Mesenchymal stem cell (in vitro differentiated cells and primary cell): ENCODE data around the gene RIMKLB.

Experiments
- DNase-seq: peaks from one replicate; pipeline ENCODE4 v3.0.0-alpha.2; 2013
- H2AFZ ChIP-seq: one replicate; pipeline ENCODE4 v1.6.1; 2013; ENCODE audit warnings: low read depth, mild to moderate bottlenecking, control low read depth, inconsistent platforms, low read length, moderate library complexity
- H2AK5ac ChIP-seq: 2 replicates; pipeline ENCODE4 v1.6.1; 2013; ENCODE audit warnings: low read length, moderate library complexity, mild to moderate bottlenecking, inconsistent platforms; ENCODE audit not compliant: severe bottlenecking
- H2BK120ac ChIP-seq: one replicate; pipeline ENCODE4 v1.6.1; 2013; ENCODE audit warnings: low read depth, mild to moderate bottlenecking, inconsistent platforms, low read length, moderate library complexity
- H2BK12ac ChIP-seq, 2 experiments: one replicate each; pipeline ENCODE4 v1.6.1; 2013; ENCODE audit warnings: inconsistent platforms in 2 of 2, low read length in 2 of 2, mild to moderate bottlenecking in 2 of 2, moderate library complexity in 2 of 2, control low read depth in 1 of 2
- H2BK15ac ChIP-seq: one replicate; pipeline ENCODE4 v1.6.1; 2013; ENCODE audit warnings: mild to moderate bottlenecking, low read depth, inconsistent platforms; ENCODE audit not compliant: poor library complexity, severe bottlenecking
- H2BK5ac ChIP-seq: 2 replicates; pipeline ENCODE4 v1.6.1; 2013; ENCODE audit warnings: low read depth, mild to moderate bottlenecking, low read length, control low read depth, inconsistent platforms; ENCODE audit not compliant: poor library complexity, severe bottlenecking
- H3K14ac ChIP-seq, 2 experiments: one replicate each; pipeline ENCODE4 v1.6.1; 2013; ENCODE audit warnings: inconsistent platforms in 2 of 2, low read length in 2 of 2, control low read depth in 1 of 2, mild to moderate bottlenecking in 1 of 2, moderate library complexity in 1 of 2
- H3K18ac ChIP-seq, 2 experiments: one replicate each; pipeline ENCODE4 v1.6.1; 2013; ENCODE audit warnings: inconsistent platforms in 2 of 2, low read length in 2 of 2, control low read depth in 1 of 2, low read depth in 1 of 2, mild to moderate bottlenecking in 1 of 2
- H3K23ac ChIP-seq, 2 experiments: one replicate each; pipeline ENCODE4 v1.6.1; 2013; ENCODE audit warnings: inconsistent platforms in 2 of 2, low read length in 2 of 2, mild to moderate bottlenecking in 2 of 2, moderate library complexity in 2 of 2, control low read depth in 1 of 2
- H3K27ac ChIP-seq: 2 replicates; pipeline ENCODE4 v1.5.1; 2013; ENCODE audit warnings: mild to moderate bottlenecking, moderate library complexity, low read length, control low read depth, inconsistent platforms; ENCODE audit not compliant: poor library complexity, severe bottlenecking
- H3K27me3 ChIP-seq, 2 experiments: 2 replicates each; pipeline versions ENCODE4 v1.6.1 to v1.7.0; 2013; ENCODE audit warnings: low read length in 2 of 2, mild to moderate bottlenecking in 2 of 2, moderate library complexity in 2 of 2, control low read depth in 1 of 2, inconsistent platforms in 1 of 2; ENCODE audit not compliant: control insufficient read depth in 1 of 2, insufficient read depth in 1 of 2
- H3K36me3 ChIP-seq, 2 experiments: 2 replicates each; pipeline versions ENCODE4 v1.6.1 to v1.7.0; 2013; ENCODE audit warnings: low read length in 2 of 2, control low read depth in 1 of 2, inconsistent platforms in 1 of 2, low read depth in 1 of 2, mild to moderate bottlenecking in 1 of 2; ENCODE audit not compliant: insufficient read depth in 2 of 2, control insufficient read depth in 1 of 2
- H3K4ac ChIP-seq, 2 experiments: one replicate each; pipeline ENCODE4 v1.6.1; 2013; ENCODE audit warnings: inconsistent platforms in 2 of 2, low read length in 2 of 2, mild to moderate bottlenecking in 2 of 2, moderate library complexity in 2 of 2, control low read depth in 1 of 2, low read depth in 1 of 2
- H3K4me1 ChIP-seq: 2 replicates; pipeline ENCODE4 v1.6.1; 2013; ENCODE audit warnings: low read depth, low read length, control low read depth; ENCODE audit not compliant: control insufficient read depth, insufficient read depth
- H3K4me2 ChIP-seq: 2 replicates; pipeline ENCODE4 v1.6.1; 2013; ENCODE audit warnings: low read length, mild to moderate bottlenecking, inconsistent platforms; ENCODE audit not compliant: poor library complexity, severe bottlenecking
- H3K4me3 ChIP-seq, 2 experiments: 2 replicates each; pipeline versions ENCODE4 v1.5.1 to v1.7.0; 2013; ENCODE audit warnings: low read length in 2 of 2, mild to moderate bottlenecking in 2 of 2, control low read depth in 1 of 2, low read depth in 1 of 2; ENCODE audit not compliant: insufficient read depth in 1 of 2
- H3K79me1 ChIP-seq: replicated peaks from 2 replicates; pipeline ENCODE4 v1.6.1; 2013; ENCODE audit warnings: mild to moderate bottlenecking, control low read depth, low read length, inconsistent platforms; ENCODE audit not compliant: poor library complexity, severe bottlenecking
- H3K9ac ChIP-seq: 2 replicates; pipeline ENCODE4 v1.7.0; 2013; ENCODE audit warnings: mild to moderate bottlenecking, low read length, moderate library complexity
- H3K9me3 ChIP-seq: 2 replicates; pipeline ENCODE4 v1.7.0; 2013; ENCODE audit warnings: mild to moderate bottlenecking, low read length; ENCODE audit not compliant: control insufficient read depth
- H4K8ac ChIP-seq: one replicate; pipeline ENCODE4 v1.6.1; 2013; ENCODE audit warnings: inconsistent platforms, mild to moderate bottlenecking, low read length, moderate library complexity
- H4K91ac ChIP-seq: one replicate; pipeline ENCODE4 v1.6.1; 2013; ENCODE audit warnings: mild to moderate bottlenecking, low read length, inconsistent platforms
- WGBS: methylation state at CpG from one replicate; pipeline ENCODE4 v1.1.7; 2013; ENCODE audit warnings: mixed read lengths; 5-methylcytosine and 5-hydroxymethylcytosine counted together

Gene RIMKLB

GRCh38 chr12:8822298-8822697 is 124.5 kb downstream of the RIMKLB start, which contains the start of gene A2ML1:
Gene A2ML1 (plus strand): TSS chr12:8822621. CDS start chr12:8822652, 31 bp downstream.
- H3K9me3 ChIP-seq, result peaks cover 2% of the 10 kb centered on the region
- H3K4me2 ChIP-seq, result no peak within 1 kb of the TSS
- H4K8ac ChIP-seq, result no peak within 1 kb of the TSS
- DNase-seq, result no peak
- H3K4me3 ChIP-seq, result no peak within 1 kb of the TSS
- H3K27ac ChIP-seq, result no peak within 1 kb of the TSS
- no peak within 1 kb of the TSS for H3K9ac ChIP-seq
- no peak within 1 kb of the TSS for H4K91ac ChIP-seq
- no peak within 1 kb of the TSS for H2BK120ac ChIP-seq
- H2BK15ac ChIP-seq, result no peak within 1 kb of the TSS
- H3K79me1 ChIP-seq, result no peaks in the 10 kb centered on the region
- H3K23ac ChIP-seq, result no peak within 1 kb of the TSS
- peak within 1 kb of the TSS in 1 of 2 experiments; percentile 74 for H3K14ac ChIP-seq
- H2AFZ ChIP-seq, result no peak within 1 kb of the TSS
- H2BK12ac ChIP-seq, result no peak within 1 kb of the TSS
- H3K36me3 ChIP-seq, result no peaks in the 10 kb centered on the region
- H2BK5ac ChIP-seq, result no peak within 1 kb of the TSS
- no peaks in the 10 kb centered on the region for H3K27me3 ChIP-seq
- 100% methylated on average over 3 of the region's 3 CpGs for WGBS
- no peak within 1 kb of the TSS for H2AK5ac ChIP-seq
- no peaks in the 10 kb centered on the region for H3K4me1 ChIP-seq
- H3K18ac ChIP-seq, result no peak within 1 kb of the TSS
- H3K4ac ChIP-seq, result no peak within 1 kb of the TSS

DNA sequence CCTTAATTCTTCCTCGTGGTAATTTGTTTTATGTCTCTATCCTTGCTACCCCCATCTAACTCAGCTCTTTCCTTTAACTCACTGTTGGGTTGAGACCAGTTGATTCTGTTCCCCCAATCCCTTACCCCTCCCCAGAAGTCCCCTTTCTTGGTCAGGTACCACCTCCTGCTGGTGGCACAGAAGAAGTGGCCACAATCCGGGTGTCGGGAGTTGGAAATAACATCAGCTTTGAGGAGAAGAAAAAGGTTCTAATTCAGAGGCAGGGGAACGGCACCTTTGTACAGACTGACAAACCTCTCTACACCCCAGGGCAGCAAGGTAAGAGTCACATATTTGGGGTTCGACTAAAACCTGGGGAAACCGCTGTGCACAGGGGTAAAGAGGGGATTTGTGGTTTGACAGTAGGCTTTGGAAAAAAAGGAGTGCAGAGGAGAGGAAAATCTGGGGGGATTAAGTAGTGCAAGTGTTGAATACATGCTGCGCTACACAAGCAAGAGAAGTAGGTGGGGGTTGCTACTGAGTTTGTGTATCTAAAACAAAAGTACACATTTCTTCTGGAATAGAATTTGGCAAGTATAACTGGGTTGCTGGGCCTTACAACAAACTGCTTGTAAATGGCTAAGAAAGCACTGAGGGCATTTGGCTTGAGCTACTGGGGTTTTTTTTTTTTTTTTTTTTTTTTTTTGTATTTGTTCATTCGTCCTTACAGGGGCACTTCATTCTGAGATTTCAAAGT is 125.9 kb downstream of the RIMKLB start:
- Histone ChIP-seq H3K4me1 (no peaks in the 10 kb centered on the region), H3K9ac (no peak overlapping the region), H3K4me3 (no peak overlapping the region), H3K4ac (no peak overlapping the region), H3K27ac (no peak overlapping the region), H2BK12ac (no peak overlapping the region), H3K14ac (no peak overlapping the region), H3K4me2 (no peak overlapping the region), H2AFZ (no peak overlapping the region), H3K9me3 (peaks cover 2% of the 10 kb centered on the region), H2BK5ac (no peak overlapping the region), H3K27me3 (no peaks in the 10 kb centered on the region), H2BK120ac (no peak overlapping the region), H2BK15ac (no peak overlapping the region), H3K79me1 (no peaks in the 10 kb centered on the region), H4K91ac (no peak overlapping the region), H2AK5ac (no peak overlapping the region), H4K8ac (no peak overlapping the region), H3K23ac (no peak overlapping the region), H3K18ac (no peak overlapping the region), H3K36me3 (no peaks in the 10 kb centered on the region)
- peak; percentile 34 for DNase-seq
- 42% methylated on average over 6 of the region's 8 CpGs for WGBS

GRCh38 chr12:8827551-8828256 is 129.9 kb downstream of the RIMKLB start:
- H2AFZ ChIP-seq, result no peak overlapping the region
- no peak overlapping the region for H2AK5ac ChIP-seq
- H3K9me3 ChIP-seq, result peaks cover 2% of the 10 kb centered on the region
- no peak overlapping the region for H4K8ac ChIP-seq
- no peak overlapping the region for H3K23ac ChIP-seq
- no peak overlapping the region for H3K14ac ChIP-seq
- no peaks in the 10 kb centered on the region for H3K4me1 ChIP-seq
- no peaks in the 10 kb centered on the region for H3K27me3 ChIP-seq
- no peaks in the 10 kb centered on the region for H3K36me3 ChIP-seq
- no peak overlapping the region for H3K27ac ChIP-seq
- no peak overlapping the region for H2BK5ac ChIP-seq
- no peak overlapping the region for H3K18ac ChIP-seq
- no peak for DNase-seq
- no peaks in the 10 kb centered on the region for H3K79me1 ChIP-seq
- H3K4ac ChIP-seq, result no peak overlapping the region
- no peak overlapping the region for H2BK12ac ChIP-seq
- H4K91ac ChIP-seq, result no peak overlapping the region
- no peak overlapping the region for H2BK15ac ChIP-seq
- H3K4me3 ChIP-seq, result no peak overlapping the region
- no peak overlapping the region for H2BK120ac ChIP-seq
- 82% methylated on average over 4 of the region's 4 CpGs for WGBS
- no peak overlapping the region for H3K9ac ChIP-seq
- no peak overlapping the region for H3K4me2 ChIP-seq

GRCh38 chr12:8828257-8829124 is 130.7 kb downstream of the RIMKLB start:
- Histone ChIP-seq H3K23ac (no peak overlapping the region), H3K4me1 (no peaks in the 10 kb centered on the region), H3K4me2 (no peak overlapping the region), H2BK15ac (no peak overlapping the region), H4K91ac (no peak overlapping the region), H2BK12ac (no peak overlapping the region), H3K79me1 (no peaks in the 10 kb centered on the region), H3K4me3 (no peak overlapping the region), H2BK120ac (no peak overlapping the region), H3K36me3 (no peaks in the 10 kb centered on the region), H3K9me3 (peaks cover 2% of the 10 kb centered on the region), H4K8ac (no peak overlapping the region), H2AK5ac (no peak overlapping the region), H2AFZ (no peak overlapping the region), H3K27me3 (no peaks in the 10 kb centered on the region), H3K14ac (no peak overlapping the region), H3K27ac (no peak overlapping the region), H3K9ac (no peak overlapping the region), H2BK5ac (no peak overlapping the region), H3K18ac (no peak overlapping the region), H3K4ac (no peak overlapping the region)
- 75% methylated on average over 9 of the region's 9 CpGs for WGBS
- no peak for DNase-seq
